ENCODE data around the gene MFN2. TPM values are rescaled to one million over a fixed set of nuclear protein-coding genes. Genes with fewer than 3 reads are reported as not detected.

The MFN2 gene
- total and polyA plus RNA-seq, 9 of the 15 experiments (the other 6 are each of a cell fraction or from before 2014, with no cell fraction given), result 10.5 to 158 (median 87.1) TPM

- TF ChIP-seq, protein P1, sequence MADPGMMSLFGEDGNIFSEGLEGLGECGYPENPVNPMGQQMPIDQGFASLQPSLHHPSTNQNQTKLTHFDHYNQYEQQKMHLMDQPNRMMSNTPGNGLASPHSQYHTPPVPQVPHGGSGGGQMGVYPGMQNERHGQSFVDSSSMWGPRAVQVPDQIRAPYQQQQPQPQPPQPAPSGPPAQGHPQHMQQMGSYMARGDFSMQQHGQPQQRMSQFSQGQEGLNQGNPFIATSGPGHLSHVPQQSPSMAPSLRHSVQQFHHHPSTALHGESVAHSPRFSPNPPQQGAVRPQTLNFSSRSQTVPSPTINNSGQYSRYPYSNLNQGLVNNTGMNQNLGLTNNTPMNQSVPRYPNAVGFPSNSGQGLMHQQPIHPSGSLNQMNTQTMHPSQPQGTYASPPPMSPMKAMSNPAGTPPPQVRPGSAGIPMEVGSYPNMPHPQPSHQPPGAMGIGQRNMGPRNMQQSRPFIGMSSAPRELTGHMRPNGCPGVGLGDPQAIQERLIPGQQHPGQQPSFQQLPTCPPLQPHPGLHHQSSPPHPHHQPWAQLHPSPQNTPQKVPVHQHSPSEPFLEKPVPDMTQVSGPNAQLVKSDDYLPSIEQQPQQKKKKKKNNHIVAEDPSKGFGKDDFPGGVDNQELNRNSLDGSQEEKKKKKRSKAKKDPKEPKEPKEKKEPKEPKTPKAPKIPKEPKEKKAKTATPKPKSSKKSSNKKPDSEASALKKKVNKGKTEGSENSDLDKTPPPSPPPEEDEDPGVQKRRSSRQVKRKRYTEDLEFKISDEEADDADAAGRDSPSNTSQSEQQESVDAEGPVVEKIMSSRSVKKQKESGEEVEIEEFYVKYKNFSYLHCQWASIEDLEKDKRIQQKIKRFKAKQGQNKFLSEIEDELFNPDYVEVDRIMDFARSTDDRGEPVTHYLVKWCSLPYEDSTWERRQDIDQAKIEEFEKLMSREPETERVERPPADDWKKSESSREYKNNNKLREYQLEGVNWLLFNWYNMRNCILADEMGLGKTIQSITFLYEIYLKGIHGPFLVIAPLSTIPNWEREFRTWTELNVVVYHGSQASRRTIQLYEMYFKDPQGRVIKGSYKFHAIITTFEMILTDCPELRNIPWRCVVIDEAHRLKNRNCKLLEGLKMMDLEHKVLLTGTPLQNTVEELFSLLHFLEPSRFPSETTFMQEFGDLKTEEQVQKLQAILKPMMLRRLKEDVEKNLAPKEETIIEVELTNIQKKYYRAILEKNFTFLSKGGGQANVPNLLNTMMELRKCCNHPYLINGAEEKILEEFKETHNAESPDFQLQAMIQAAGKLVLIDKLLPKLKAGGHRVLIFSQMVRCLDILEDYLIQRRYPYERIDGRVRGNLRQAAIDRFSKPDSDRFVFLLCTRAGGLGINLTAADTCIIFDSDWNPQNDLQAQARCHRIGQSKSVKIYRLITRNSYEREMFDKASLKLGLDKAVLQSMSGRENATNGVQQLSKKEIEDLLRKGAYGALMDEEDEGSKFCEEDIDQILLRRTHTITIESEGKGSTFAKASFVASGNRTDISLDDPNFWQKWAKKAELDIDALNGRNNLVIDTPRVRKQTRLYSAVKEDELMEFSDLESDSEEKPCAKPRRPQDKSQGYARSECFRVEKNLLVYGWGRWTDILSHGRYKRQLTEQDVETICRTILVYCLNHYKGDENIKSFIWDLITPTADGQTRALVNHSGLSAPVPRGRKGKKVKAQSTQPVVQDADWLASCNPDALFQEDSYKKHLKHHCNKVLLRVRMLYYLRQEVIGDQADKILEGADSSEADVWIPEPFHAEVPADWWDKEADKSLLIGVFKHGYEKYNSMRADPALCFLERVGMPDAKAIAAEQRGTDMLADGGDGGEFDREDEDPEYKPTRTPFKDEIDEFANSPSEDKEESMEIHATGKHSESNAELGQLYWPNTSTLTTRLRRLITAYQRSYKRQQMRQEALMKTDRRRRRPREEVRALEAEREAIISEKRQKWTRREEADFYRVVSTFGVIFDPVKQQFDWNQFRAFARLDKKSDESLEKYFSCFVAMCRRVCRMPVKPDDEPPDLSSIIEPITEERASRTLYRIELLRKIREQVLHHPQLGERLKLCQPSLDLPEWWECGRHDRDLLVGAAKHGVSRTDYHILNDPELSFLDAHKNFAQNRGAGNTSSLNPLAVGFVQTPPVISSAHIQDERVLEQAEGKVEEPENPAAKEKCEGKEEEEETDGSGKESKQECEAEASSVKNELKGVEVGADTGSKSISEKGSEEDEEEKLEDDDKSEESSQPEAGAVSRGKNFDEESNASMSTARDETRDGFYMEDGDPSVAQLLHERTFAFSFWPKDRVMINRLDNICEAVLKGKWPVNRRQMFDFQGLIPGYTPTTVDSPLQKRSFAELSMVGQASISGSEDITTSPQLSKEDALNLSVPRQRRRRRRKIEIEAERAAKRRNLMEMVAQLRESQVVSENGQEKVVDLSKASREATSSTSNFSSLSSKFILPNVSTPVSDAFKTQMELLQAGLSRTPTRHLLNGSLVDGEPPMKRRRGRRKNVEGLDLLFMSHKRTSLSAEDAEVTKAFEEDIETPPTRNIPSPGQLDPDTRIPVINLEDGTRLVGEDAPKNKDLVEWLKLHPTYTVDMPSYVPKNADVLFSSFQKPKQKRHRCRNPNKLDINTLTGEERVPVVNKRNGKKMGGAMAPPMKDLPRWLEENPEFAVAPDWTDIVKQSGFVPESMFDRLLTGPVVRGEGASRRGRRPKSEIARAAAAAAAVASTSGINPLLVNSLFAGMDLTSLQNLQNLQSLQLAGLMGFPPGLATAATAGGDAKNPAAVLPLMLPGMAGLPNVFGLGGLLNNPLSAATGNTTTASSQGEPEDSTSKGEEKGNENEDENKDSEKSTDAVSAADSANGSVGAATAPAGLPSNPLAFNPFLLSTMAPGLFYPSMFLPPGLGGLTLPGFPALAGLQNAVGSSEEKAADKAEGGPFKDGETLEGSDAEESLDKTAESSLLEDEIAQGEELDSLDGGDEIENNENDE (IDR thresholded peaks at IDR 0.05; ENCODE audit: low read depth, low read length), result no peak
- no peak for TF ChIP-seq NCOA6 (IDR thresholded peaks at IDR 0.05)
- TF ChIP-seq PHTF2 (CRISPR knock-in tag; IDR thresholded peaks at IDR 0.05), result no peak
- TF ChIP-seq, protein P2, sequence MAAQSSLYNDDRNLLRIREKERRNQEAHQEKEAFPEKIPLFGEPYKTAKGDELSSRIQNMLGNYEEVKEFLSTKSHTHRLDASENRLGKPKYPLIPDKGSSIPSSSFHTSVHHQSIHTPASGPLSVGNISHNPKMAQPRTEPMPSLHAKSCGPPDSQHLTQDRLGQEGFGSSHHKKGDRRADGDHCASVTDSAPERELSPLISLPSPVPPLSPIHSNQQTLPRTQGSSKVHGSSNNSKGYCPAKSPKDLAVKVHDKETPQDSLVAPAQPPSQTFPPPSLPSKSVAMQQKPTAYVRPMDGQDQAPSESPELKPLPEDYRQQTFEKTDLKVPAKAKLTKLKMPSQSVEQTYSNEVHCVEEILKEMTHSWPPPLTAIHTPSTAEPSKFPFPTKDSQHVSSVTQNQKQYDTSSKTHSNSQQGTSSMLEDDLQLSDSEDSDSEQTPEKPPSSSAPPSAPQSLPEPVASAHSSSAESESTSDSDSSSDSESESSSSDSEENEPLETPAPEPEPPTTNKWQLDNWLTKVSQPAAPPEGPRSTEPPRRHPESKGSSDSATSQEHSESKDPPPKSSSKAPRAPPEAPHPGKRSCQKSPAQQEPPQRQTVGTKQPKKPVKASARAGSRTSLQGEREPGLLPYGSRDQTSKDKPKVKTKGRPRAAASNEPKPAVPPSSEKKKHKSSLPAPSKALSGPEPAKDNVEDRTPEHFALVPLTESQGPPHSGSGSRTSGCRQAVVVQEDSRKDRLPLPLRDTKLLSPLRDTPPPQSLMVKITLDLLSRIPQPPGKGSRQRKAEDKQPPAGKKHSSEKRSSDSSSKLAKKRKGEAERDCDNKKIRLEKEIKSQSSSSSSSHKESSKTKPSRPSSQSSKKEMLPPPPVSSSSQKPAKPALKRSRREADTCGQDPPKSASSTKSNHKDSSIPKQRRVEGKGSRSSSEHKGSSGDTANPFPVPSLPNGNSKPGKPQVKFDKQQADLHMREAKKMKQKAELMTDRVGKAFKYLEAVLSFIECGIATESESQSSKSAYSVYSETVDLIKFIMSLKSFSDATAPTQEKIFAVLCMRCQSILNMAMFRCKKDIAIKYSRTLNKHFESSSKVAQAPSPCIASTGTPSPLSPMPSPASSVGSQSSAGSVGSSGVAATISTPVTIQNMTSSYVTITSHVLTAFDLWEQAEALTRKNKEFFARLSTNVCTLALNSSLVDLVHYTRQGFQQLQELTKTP (IDR thresholded peaks at IDR 0.05; ENCODE audit: low read depth in 1 of 2, partially characterized antibody in 2 of 2), result no peak
- TF ChIP-seq, protein P3, sequence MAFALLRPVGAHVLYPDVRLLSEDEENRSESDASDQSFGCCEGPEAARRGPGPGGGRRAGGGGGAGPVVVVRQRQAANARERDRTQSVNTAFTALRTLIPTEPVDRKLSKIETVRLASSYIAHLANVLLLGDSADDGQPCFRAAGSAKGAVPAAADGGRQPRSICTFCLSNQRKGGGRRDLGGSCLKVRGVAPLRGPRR (CRISPR knock-in tag; IDR thresholded peaks at IDR 0.05), result no peak
- TF ChIP-seq MAX (CRISPR knock-in tag; IDR thresholded peaks at IDR 0.05), result no peak
- no peak for TF ChIP-seq POU5F1 (IDR thresholded peaks at IDR 0.05; ENCODE audit: borderline replicate concordance, low read depth, low read length, partially characterized antibody)
- no peak for TF ChIP-seq BCL6 (CRISPR knock-in tag; IDR thresholded peaks at IDR 0.05)
These were observed 68.1 kb downstream of the MFN2 start (continued) for GRCh38 chr1:12048372-12048771.
